HCT116 (cell line): ENCODE results near the gene SEMA5B. TPM values are rescaled to one million over a fixed set of nuclear protein-coding genes. Genes with fewer than 3 reads are reported as not detected.

Experiments used
- ATAC-seq: fragments of 200-7000 bp; cut with Tn5 transposase; 2 replicates; pipeline ENCODE4 v1.9.1; 2020; ENCODE audit warnings: mild to moderate bottlenecking, moderate library complexity
- BruUV-seq: library from RNA; stranded (reverse); fragments of 400-500 nt; replicated peaks from 2 replicates; lab custom pipeline; 2021; lab: Mats Ljungman, UMichigan
- CTCF ChIA-PET: fragments of 300-600 bp; sonication (Branson Sonifier 250); formaldehyde crosslinking; loops from one replicate; lab custom pipeline; 2021; ENCODE audit warnings: antibody characterized with exemption; lab: Charles Lee
- POLR2A ChIA-PET: fragments of 300-600, 350-600 bp; sonication (Branson Sonifier 250); formaldehyde crosslinking; loops from one replicate; lab custom pipeline; 2021; ENCODE audit warnings: antibody characterized with exemption; lab: Charles Lee
- RAD21 ChIA-PET, 2 experiments: fragments of 300-600 bp; sonication (Branson Sonifier 250); formaldehyde crosslinking; loops; one replicate each; lab custom pipeline; 2023; ENCODE audit warnings: low total read pairs in 2 of 2; ENCODE audit not compliant: uncharacterized antibody in 2 of 2, unreplicated experiment in 2 of 2, low non-redundant PET in 1 of 2; lab: Charles Lee
- DNase-seq: peaks from one replicate; pipeline ENCODE4 v3.0.0-alpha.2; 2010; ENCODE audit warnings: low read depth, low spot score
- H2AFZ ChIP-seq: fragments of 200-600 bp; shearing (Covaris generic), sonication (generic); 2 replicates; pipeline ENCODE4 v1.6.1; 2017; ENCODE audit warnings: low read depth, mixed run types, mixed read lengths, antibody characterized with exemption, low read length; ENCODE audit not compliant: poor library complexity, severe bottlenecking
- H3K27ac ChIP-seq: 2 replicates; pipeline ENCODE4 v1.5.1; 2012; ENCODE audit warnings: low read depth, low read length
- H3K27me3 ChIP-seq: fragments of 200-600 bp; sonication (generic); 2 replicates; pipeline ENCODE4 v1.6.1; 2016; ENCODE audit warnings: mixed run types, low read length, mixed read lengths; ENCODE audit not compliant: insufficient read depth
- H3K36me3 ChIP-seq, 2 experiments: fragments of 200-500 bp in 1 of 2; fragments of 200-600 bp in 1 of 2; sonication (Bioruptor generic) in 1 of 2; sonication (generic) in 1 of 2; 2 replicates each; pipeline versions ENCODE4 v1.5.1 to v1.6.1; 2014 to 2016; ENCODE audit warnings: low read length in 2 of 2, inconsistent platforms in 1 of 2, mixed read lengths in 1 of 2, mixed run types in 1 of 2; ENCODE audit not compliant: insufficient read depth in 2 of 2, control insufficient read depth in 1 of 2
- H3K4me1 ChIP-seq, 2 experiments: fragments of 200-600 bp in 1 of 2; sonication (generic) in 1 of 2; 2 replicates each; pipeline versions ENCODE4 v1.5.1 to v1.6.1; 2012 to 2017; ENCODE audit warnings: low read length in 2 of 2, inconsistent platforms in 1 of 2, mild to moderate bottlenecking in 1 of 2, mixed read lengths in 1 of 2, mixed run types in 1 of 2, moderate library complexity in 1 of 2; ENCODE audit not compliant: insufficient read depth in 2 of 2, control insufficient read depth in 1 of 2
- H3K4me2 ChIP-seq: fragments of 200-600 bp; sonication (generic); 2 replicates; pipeline ENCODE4 v1.6.1; 2017; ENCODE audit warnings: mixed run types, low read length, mixed read lengths
- H3K4me3 ChIP-seq, 2 experiments: fragments of 200-600 bp in 1 of 2; sonication (generic) in 1 of 2; replicated peaks in 1 of 2; 2 replicates each; pipeline ENCODE4 v1.5.1; 2011 to 2016; ENCODE audit warnings: low read length in 2 of 2, control low read depth in 1 of 2, low read depth in 1 of 2, mild to moderate bottlenecking in 1 of 2, mixed read lengths in 1 of 2, mixed run types in 1 of 2
- H3K79me2 ChIP-seq: fragments of 200-600 bp; sonication (generic); 2 replicates; pipeline ENCODE4 v1.6.1; 2017; ENCODE audit warnings: mild to moderate bottlenecking, mixed run types, low read length, moderate library complexity, mixed read lengths; ENCODE audit not compliant: insufficient read depth
- H3K9ac ChIP-seq: fragments of 200-600 bp; sonication (generic); 2 replicates; pipeline ENCODE4 v1.6.1; 2016; ENCODE audit warnings: low read length, mixed read lengths
- H3K9me2 ChIP-seq: fragments of 200-600 bp; sonication (generic), shearing (Covaris generic); 2 replicates; pipeline ENCODE4 v1.6.1; 2017; ENCODE audit warnings: mixed run types, mild to moderate bottlenecking, moderate library complexity; ENCODE audit not compliant: insufficient read depth
- H3K9me3 ChIP-seq, 2 experiments: fragments of 200-500 bp in 1 of 2; fragments of 200-600 bp in 1 of 2; sonication (Bioruptor generic) in 1 of 2; sonication (generic) in 1 of 2; 2 replicates each; pipeline ENCODE4 v1.6.1; 2014 to 2017; ENCODE audit warnings: low read length in 2 of 2, mixed read lengths in 2 of 2, inconsistent platforms in 1 of 2, low read depth in 1 of 2, mild to moderate bottlenecking in 1 of 2, mixed run types in 1 of 2, moderate library complexity in 1 of 2; ENCODE audit not compliant: control insufficient read depth in 1 of 2, insufficient read depth in 1 of 2
- H4K20me1 ChIP-seq: fragments of 200-600 bp; sonication (generic), shearing (Covaris generic); 2 replicates; pipeline ENCODE4 v1.6.1; 2017; ENCODE audit warnings: mixed run types, mild to moderate bottlenecking, moderate library complexity; ENCODE audit not compliant: insufficient read depth
- CBX3 ChIP-seq: IDR thresholded peaks from 2 replicates; pipeline ENCODE4 v1.6.1; 2012; ENCODE audit warnings: low read depth
- EGR1 ChIP-seq: IDR thresholded peaks from 2 replicates; pipeline ENCODE4 v1.6.1; 2012; ENCODE audit warnings: low read depth
- ELF1 ChIP-seq: IDR thresholded peaks from 2 replicates; pipeline ENCODE4 v1.6.1; 2012; ENCODE audit warnings: low read depth, borderline replicate concordance
- FOSL1 ChIP-seq: IDR thresholded peaks from 2 replicates; pipeline ENCODE4 v1.6.1; 2012; ENCODE audit warnings: low read depth
- JUND ChIP-seq: IDR thresholded peaks from 2 replicates; pipeline ENCODE4 v1.6.1; 2012
- POLR2A ChIP-seq: IDR thresholded peaks from 2 replicates; pipeline ENCODE4 v1.7.0; 2011; ENCODE audit warnings: borderline replicate concordance; ENCODE audit not compliant: insufficient read depth, insufficient read length; ENCODE audit errors: extremely low read depth
- POLR2AphosphoS5 ChIP-seq: IDR thresholded peaks from 2 replicates; pipeline ENCODE4 v1.6.1; 2011; ENCODE audit warnings: mild to moderate bottlenecking, low read depth, low read length, moderate library complexity
- SIN3A ChIP-seq: IDR thresholded peaks from 2 replicates; pipeline ENCODE4 v1.6.1; 2012; ENCODE audit warnings: low read depth
- SP1 ChIP-seq: IDR thresholded peaks from 2 replicates; pipeline ENCODE4 v1.6.1; 2012; ENCODE audit warnings: low read depth
- SRF ChIP-seq: IDR thresholded peaks from 2 replicates; pipeline ENCODE4 v1.6.1; 2012; ENCODE audit warnings: low read depth
- TCF7L2 ChIP-seq: IDR thresholded peaks from 2 replicates; pipeline ENCODE4 v1.7.0; 2011; ENCODE audit warnings: borderline replicate concordance, inconsistent platforms; ENCODE audit not compliant: insufficient read depth, insufficient read length; ENCODE audit errors: extremely low read depth
- YY1 ChIP-seq: IDR thresholded peaks from 2 replicates; pipeline ENCODE4 v1.6.1; 2011; ENCODE audit warnings: low read length, low read depth, moderate library complexity, mild to moderate bottlenecking; ENCODE audit not compliant: insufficient replicate concordance; ENCODE audit errors: extremely low read depth
- ZFX ChIP-seq: fragments of 450-650 bp; IDR thresholded peaks from 2 replicates; pipeline ENCODE4 v1.6.1; 2017
- intact Hi-C: fragments of 100-400 bp; cut with micrococcal nuclease; formaldehyde crosslinking; loops from 2 replicates; pipeline ENCODE4 v1.10.0; 2022
- total RNA-seq: library from RNA; stranded (reverse); gene quantifications from one replicate; pipeline ENCODE4 v1.2.1, GENCODE V29; 2021; ENCODE audit not compliant: unreplicated experiment
- TF ChIP-seq, protein P1 (sequence below): IDR thresholded peaks from 2 replicates; pipeline ENCODE4 v1.6.1; 2012
- TF ChIP-seq, protein P2 (sequence below): IDR thresholded peaks from 2 replicates; pipeline ENCODE4 v1.6.1; 2012

The SEMA5B gene
- total RNA-seq, 1 experiment from 2014 or later: 0.15 TPM

DNA sequence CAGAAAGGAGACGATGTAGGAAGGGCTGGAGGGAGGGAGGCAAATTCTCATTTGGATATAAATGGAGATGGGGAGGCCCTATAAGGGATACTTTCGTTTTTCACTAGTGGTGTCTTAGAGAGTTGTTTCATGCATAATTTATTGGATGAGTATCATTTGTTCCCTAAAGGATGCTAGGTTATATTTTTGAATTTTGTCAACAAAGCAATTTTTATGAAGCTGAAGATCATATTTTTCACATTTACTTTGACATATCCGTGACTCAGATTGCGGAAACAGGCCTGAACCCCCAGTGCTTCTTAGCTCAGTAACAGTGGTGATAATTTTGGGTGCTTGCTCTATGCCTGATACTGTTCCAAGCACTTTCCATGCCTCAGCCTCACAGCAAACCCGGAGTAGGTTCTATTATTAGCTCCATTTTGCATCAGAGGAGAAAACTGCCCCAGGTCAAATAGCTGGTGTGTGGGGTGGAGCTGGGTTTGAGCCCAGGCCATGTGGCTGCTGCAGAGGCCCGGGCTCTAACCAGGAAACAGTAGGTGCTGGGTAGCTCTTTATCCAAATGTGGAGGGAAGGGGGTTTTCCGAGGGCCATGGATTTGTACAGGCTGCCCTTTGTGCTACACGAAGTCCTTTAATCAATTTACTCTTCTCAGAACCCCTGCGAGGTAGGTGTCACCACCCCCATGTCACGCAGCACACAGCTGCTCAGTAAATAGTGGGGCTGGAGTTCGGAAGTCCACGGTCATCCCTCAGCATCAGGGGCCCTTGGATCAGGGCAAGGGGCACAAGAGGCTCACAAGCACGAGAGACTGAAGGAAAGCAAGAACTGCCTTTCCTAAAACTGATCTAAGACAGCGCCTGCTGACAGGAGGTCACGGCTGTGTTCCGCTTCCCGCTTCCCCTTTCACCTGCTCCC lies 133.6 kb downstream of the SEMA5B start:
- Histone ChIP-seq H2AFZ (peak overlapping the region; percentile 74), H3K27me3 (no peaks in the 10 kb centered on the region), H3K36me3 (no peaks in the 10 kb centered on the region), H3K9ac (peak overlapping the region; percentile 46), H3K27ac (no peak overlapping the region), H3K79me2 (no peaks in the 10 kb centered on the region), H3K4me3 (peak overlapping the region in 1 of 2 experiments; percentile 12; a peak in 2 of 4 replicates), H3K4me2 (peak overlapping the region; percentile 70), H3K4me1 (peaks cover 15 to 46% of the 10 kb centered on the region in 2 experiments), H3K9me3 (no peaks in the 10 kb centered on the region), H4K20me1 (no peaks in the 10 kb centered on the region), H3K9me2 (no peaks in the 10 kb centered on the region)
- ChIA-PET POLR2A (no interaction called here), RAD21 (no interaction called here), CTCF (no interaction called here)
- ATAC-seq (peak; percentile 41; the same call in 1 of the 2 replicates), DNase-seq (no peak)
- no TSS peak for BruUV-seq
- intact Hi-C loops: no loop called here
- TF ChIP-seq FOSL1 (no peak), YY1 (no peak), JUND (no peak), ZFX (0 out of 2 replicates have a peak, but pooled peaks have one; percentile 19), SRF (no peak), SIN3A (no peak)
- TF ChIP-seq, protein P1, sequence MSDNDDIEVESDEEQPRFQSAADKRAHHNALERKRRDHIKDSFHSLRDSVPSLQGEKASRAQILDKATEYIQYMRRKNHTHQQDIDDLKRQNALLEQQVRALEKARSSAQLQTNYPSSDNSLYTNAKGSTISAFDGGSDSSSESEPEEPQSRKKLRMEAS: peak; percentile 75; the same call in 1 of the 2 replicates

DNA sequence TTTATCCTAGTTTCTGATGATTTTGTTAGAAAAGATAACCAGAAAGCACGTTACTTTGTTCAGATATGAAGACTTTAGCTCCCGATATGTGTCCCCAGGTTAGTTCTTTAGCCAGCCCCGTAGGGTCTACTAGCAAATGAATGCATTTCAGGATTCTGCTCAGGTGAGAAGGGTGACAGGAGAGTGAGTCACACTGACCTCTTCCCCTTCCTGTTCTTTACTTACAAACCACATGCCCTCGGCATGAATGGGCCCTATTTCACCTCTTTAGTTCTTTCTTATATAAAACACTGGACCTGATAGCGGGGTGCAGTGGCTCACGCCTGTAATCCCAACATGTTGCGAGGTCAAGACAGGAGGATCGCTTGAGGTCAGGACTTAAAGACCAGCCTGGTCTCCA lies 134.3 kb downstream of the SEMA5B start:
- H3K27ac ChIP-seq: no peak overlapping the region
- peak overlapping the region; percentile 74 for H2AFZ ChIP-seq
- TF ChIP-seq EGR1 (no peak), YY1 (peak; percentile 28), ELF1 (peak; percentile 18; the same call in 1 of the 2 replicates), SRF (peak; percentile 70), CBX3 (peak; percentile 91), POLR2AphosphoS5 (peak; percentile 19; the same call in 1 of the 2 replicates), TCF7L2 (no peak), FOSL1 (peak; percentile 97), JUND (peak; percentile 92), POLR2A (no peak), SP1 (peak; percentile 79)
- TF ChIP-seq, protein P2, sequence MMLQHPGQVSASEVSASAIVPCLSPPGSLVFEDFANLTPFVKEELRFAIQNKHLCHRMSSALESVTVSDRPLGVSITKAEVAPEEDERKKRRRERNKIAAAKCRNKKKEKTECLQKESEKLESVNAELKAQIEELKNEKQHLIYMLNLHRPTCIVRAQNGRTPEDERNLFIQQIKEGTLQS: no peak
- TF ChIP-seq, protein P1: peak; percentile 88
- H3K36me3 ChIP-seq: no peaks in the 10 kb centered on the region
- RAD21 ChIA-PET: no interaction called here
- H3K4me2 ChIP-seq: peak overlapping the region; percentile 70
- intact Hi-C loops: no loop called here
- no peaks in the 10 kb centered on the region for H3K79me2 ChIP-seq
- H3K27me3 ChIP-seq: no peaks in the 10 kb centered on the region
- CTCF ChIA-PET: no interaction called here
- H3K4me3 ChIP-seq: peak overlapping the region in 1 of 2 experiments; percentile 12; a peak in 2 of 4 replicates
- POLR2A ChIA-PET: no interaction called here
- H3K9ac ChIP-seq: peak overlapping the region; percentile 46
- ATAC-seq (peak; percentile 92), DNase-seq (peak; percentile 59)
- H3K9me3 ChIP-seq: no peaks in the 10 kb centered on the region
- BruUV-seq: no TSS peak
- peaks cover 15 to 46% of the 10 kb centered on the region in 2 experiments for H3K4me1 ChIP-seq
- H3K9me2 ChIP-seq: no peaks in the 10 kb centered on the region
- no peaks in the 10 kb centered on the region for H4K20me1 ChIP-seq
